ENCODE data around the gene C17orf107. TPM values are rescaled to one million over a fixed set of nuclear protein-coding genes. Genes with fewer than 3 reads are reported as not detected.

C17orf107 gene
- total and polyA plus RNA-seq, 2 of the 13 experiments (the other 11 are each of a cell fraction or from before 2014, with no cell fraction given), result 0.20 to 0.59 TPM

GRCh38 chr17:4939796-4940554 lies 40.6 kb downstream of the C17orf107 start, which contains the start of the genes RNF167 and SLC25A11 (continued):
- TF ChIP-seq, protein P1, sequence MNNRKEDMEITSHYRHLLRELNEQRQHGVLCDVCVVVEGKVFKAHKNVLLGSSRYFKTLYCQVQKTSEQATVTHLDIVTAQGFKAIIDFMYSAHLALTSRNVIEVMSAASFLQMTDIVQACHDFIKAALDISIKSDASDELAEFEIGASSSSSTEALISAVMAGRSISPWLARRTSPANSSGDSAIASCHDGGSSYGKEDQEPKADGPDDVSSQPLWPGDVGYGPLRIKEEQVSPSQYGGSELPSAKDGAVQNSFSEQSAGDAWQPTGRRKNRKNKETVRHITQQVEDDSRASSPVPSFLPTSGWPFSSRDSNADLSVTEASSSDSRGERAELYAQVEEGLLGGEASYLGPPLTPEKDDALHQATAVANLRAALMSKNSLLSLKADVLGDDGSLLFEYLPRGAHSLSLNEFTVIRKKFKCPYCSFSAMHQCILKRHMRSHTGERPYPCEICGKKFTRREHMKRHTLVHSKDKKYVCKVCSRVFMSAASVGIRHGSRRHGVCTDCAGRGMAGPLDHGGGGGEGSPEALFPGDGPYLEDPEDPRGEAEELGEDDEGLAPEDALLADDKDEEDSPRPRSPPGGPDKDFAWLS (CRISPR knock-in tag; IDR thresholded peaks at IDR 0.05; ENCODE audit: borderline replicate concordance), result no peak
- TF ChIP-seq CHD4 (IDR thresholded peaks at IDR 0.05; ENCODE audit: borderline replicate concordance, low read length), result no peak; the same call in 1 of the 2 replicates
- TF ChIP-seq ZNF3 (CRISPR knock-in tag; IDR thresholded peaks at IDR 0.05), result no peak; the same call in 1 of the 2 replicates
- no peak for TF ChIP-seq GFI1 (CRISPR knock-in tag; IDR thresholded peaks at IDR 0.05; ENCODE audit: borderline replicate concordance)
- no peak for TF ChIP-seq CHCHD3 (CRISPR knock-in tag; IDR thresholded peaks at IDR 0.05)
- TF ChIP-seq NR2F1 (CRISPR knock-in tag; IDR thresholded peaks at IDR 0.05), result no peak
- no peak for TF ChIP-seq ZNF616 (CRISPR knock-in tag; IDR thresholded peaks at IDR 0.05; ENCODE audit: low read depth)
- peak; percentile 23 for TF ChIP-seq TARDBP (CRISPR knock-in tag; IDR thresholded peaks at IDR 0.05)
- no peak for TF ChIP-seq CAMTA2 (CRISPR knock-in tag; IDR thresholded peaks at IDR 0.05; ENCODE audit: borderline replicate concordance)
- no peak; the same call in 1 of the 2 replicates for TF ChIP-seq SP2 (CRISPR knock-in tag; IDR thresholded peaks at IDR 0.05)
- TF ChIP-seq PPARG (CRISPR knock-in tag; conservative IDR thresholded peaks at IDR 0.05), result no peak
- TF ChIP-seq RCOR2 (CRISPR knock-in tag; IDR thresholded peaks at IDR 0.05), result no peak
- no peak for TF ChIP-seq ZNF737 (CRISPR knock-in tag; IDR thresholded peaks at IDR 0.05; ENCODE audit: borderline replicate concordance)
- peak; percentile 32; the same call in 1 of the 2 replicates for TF ChIP-seq NFIC (IDR thresholded peaks at IDR 0.05; ENCODE audit: low read length)
- no peak for TF ChIP-seq ZNF589 (CRISPR knock-in tag; conservative IDR thresholded peaks at IDR 0.05)
- peak; percentile 24 for TF ChIP-seq FOXA3 (CRISPR knock-in tag; IDR thresholded peaks at IDR 0.05)
- no peak for TF ChIP-seq NCOA1 (CRISPR knock-in tag; IDR thresholded peaks at IDR 0.05)
- no peak for TF ChIP-seq GTF2F1 (IDR thresholded peaks at IDR 0.05; ENCODE audit: low read length)
- no peak for TF ChIP-seq CBX1 (IDR thresholded peaks at IDR 0.05; ENCODE audit: low read depth)
- TF ChIP-seq ZNF451 (CRISPR knock-in tag; IDR thresholded peaks at IDR 0.05), result no peak; the same call in 1 of the 2 replicates
- no peak for TF ChIP-seq SNRNP70 (IDR thresholded peaks at IDR 0.05; ENCODE audit: low read depth, low read length)
- TF ChIP-seq, protein P2, sequence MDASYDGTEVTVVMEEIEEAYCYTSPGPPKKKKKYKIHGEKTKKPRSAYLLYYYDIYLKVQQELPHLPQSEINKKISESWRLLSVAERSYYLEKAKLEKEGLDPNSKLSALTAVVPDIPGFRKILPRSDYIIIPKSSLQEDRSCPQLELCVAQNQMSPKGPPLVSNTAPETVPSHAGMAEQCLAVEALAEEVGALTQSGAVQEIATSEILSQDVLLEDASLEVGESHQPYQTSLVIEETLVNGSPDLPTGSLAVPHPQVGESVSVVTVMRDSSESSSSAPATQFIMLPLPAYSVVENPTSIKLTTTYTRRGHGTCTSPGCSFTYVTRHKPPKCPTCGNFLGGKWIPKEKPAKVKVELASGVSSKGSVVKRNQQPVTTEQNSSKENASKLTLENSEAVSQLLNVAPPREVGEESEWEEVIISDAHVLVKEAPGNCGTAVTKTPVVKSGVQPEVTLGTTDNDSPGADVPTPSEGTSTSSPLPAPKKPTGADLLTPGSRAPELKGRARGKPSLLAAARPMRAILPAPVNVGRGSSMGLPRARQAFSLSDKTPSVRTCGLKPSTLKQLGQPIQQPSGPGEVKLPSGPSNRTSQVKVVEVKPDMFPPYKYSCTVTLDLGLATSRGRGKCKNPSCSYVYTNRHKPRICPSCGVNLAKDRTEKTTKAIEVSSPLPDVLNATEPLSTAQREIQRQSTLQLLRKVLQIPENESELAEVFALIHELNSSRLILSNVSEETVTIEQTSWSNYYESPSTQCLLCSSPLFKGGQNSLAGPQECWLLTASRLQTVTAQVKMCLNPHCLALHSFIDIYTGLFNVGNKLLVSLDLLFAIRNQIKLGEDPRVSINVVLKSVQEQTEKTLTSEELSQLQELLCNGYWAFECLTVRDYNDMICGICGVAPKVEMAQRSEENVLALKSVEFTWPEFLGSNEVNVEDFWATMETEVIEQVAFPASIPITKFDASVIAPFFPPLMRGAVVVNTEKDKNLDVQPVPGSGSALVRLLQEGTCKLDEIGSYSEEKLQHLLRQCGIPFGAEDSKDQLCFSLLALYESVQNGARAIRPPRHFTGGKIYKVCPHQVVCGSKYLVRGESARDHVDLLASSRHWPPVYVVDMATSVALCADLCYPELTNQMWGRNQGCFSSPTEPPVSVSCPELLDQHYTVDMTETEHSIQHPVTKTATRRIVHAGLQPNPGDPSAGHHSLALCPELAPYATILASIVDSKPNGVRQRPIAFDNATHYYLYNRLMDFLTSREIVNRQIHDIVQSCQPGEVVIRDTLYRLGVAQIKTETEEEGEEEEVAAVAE (CRISPR knock-in tag; IDR thresholded peaks at IDR 0.05; ENCODE audit: borderline replicate concordance), result peak; percentile 31; the same call in 1 of the 2 replicates
- no peak for TF ChIP-seq SUZ12 (IDR thresholded peaks at IDR 0.05; ENCODE audit: low read depth, low read length)

Measured in HepG2 (cell line).